Neural cell (in vitro differentiated cells): ENCODE results near the gene FGD4. TPM values are rescaled to one million over a fixed set of nuclear protein-coding genes. Genes with fewer than 3 reads are reported as not detected.

ENCODE experiments used
- H2AFZ ChIP-seq: fragments of 200-600, 300-800 bp; sonication (generic), shearing (Covaris generic); 2 replicates; pipeline ENCODE4 v1.6.0; 2014; ENCODE audit warnings: low read depth, mild to moderate bottlenecking, antibody characterized with exemption, low read length, moderate library complexity
- H3F3A ChIP-seq: fragments of 200-600 bp; shearing (Covaris generic); 2 replicates; pipeline ENCODE4 v1.6.1; 2016; ENCODE audit warnings: mild to moderate bottlenecking, moderate library complexity, mixed read lengths, antibody characterized with exemption, low read length; ENCODE audit not compliant: insufficient read depth, poor library complexity, severe bottlenecking
- H3K27ac ChIP-seq: fragments of 200-600, 300-800 bp; sonication (generic), shearing (Covaris generic); 2 replicates; pipeline ENCODE4 v1.5.1; 2014; ENCODE audit warnings: mild to moderate bottlenecking, low read length, moderate library complexity
- H3K27me3 ChIP-seq: fragments of 300-800, 200-600 bp; sonication (generic), shearing (Covaris generic); 2 replicates; pipeline ENCODE4 v1.6.0; 2014; ENCODE audit warnings: mild to moderate bottlenecking, low read depth, low read length, moderate library complexity; ENCODE audit not compliant: insufficient read depth
- H3K36me3 ChIP-seq: fragments of 300-800, 200-600 bp; sonication (generic), shearing (Covaris generic); 2 replicates; pipeline ENCODE4 v1.5.1; 2014; ENCODE audit warnings: mild to moderate bottlenecking, antibody characterized with exemption, low read length, moderate library complexity; ENCODE audit not compliant: insufficient read depth
- H3K4me2 ChIP-seq: fragments of 300-800, 200-600 bp; sonication (generic), shearing (Covaris generic); 2 replicates; pipeline ENCODE4 v1.6.0; 2014; ENCODE audit warnings: mild to moderate bottlenecking, low read length
- H3K4me3 ChIP-seq: fragments of 300-800, 200-600 bp; sonication (generic), shearing (Covaris generic); 2 replicates; pipeline ENCODE4 v1.5.1; 2014; ENCODE audit warnings: mild to moderate bottlenecking, low read length, moderate library complexity
- H3K79me2 ChIP-seq: fragments of 200-600 bp; shearing (Covaris generic); replicated peaks from 2 replicates; pipeline ENCODE4 v1.6.0; 2014; ENCODE audit warnings: mild to moderate bottlenecking, low read length, moderate library complexity; ENCODE audit not compliant: insufficient read depth
- H3K9ac ChIP-seq: fragments of 300-800, 200-600 bp; sonication (generic), shearing (Covaris generic); 2 replicates; pipeline ENCODE4 v1.6.1; 2016; ENCODE audit warnings: mild to moderate bottlenecking, low read length, mixed read lengths
- H3K9me2 ChIP-seq: fragments of 200-600 bp; shearing (Covaris generic); 2 replicates; pipeline ENCODE4 v1.6.1; 2016; ENCODE audit warnings: mild to moderate bottlenecking, low read length, mixed read lengths; ENCODE audit not compliant: insufficient read depth
- H3K9me3 ChIP-seq: fragments of 200-600, 300-800 bp; sonication (generic), shearing (Covaris generic); 2 replicates; pipeline ENCODE4 v1.6.1; 2016; ENCODE audit warnings: mild to moderate bottlenecking, mixed run types, low read length, moderate library complexity, mixed read lengths
- H4K20me1 ChIP-seq: fragments of 200-600 bp; shearing (Covaris generic); 2 replicates; pipeline ENCODE4 v1.6.1; 2016; ENCODE audit warnings: mild to moderate bottlenecking, mixed run types; ENCODE audit not compliant: insufficient read depth
- CTCF ChIP-seq: fragments of 450-650 bp; IDR thresholded peaks from 2 replicates; pipeline ENCODE4 v1.5.1; 2014; ENCODE audit warnings: antibody characterized with exemption, mild to moderate bottlenecking, moderate library complexity; ENCODE audit not compliant: poor library complexity, severe bottlenecking
- EP300 ChIP-seq: fragments of 450-650 bp; conservative IDR thresholded peaks from 2 replicates; pipeline ENCODE4 v1.6.1; 2014; ENCODE audit warnings: antibody characterized with exemption, mild to moderate bottlenecking, moderate library complexity; ENCODE audit not compliant: poor library complexity, severe bottlenecking
- EZH2 ChIP-seq: fragments of 200-600, 300-800 bp; shearing (Covaris generic), sonication (generic); IDR thresholded peaks from 2 replicates; pipeline ENCODE4 v1.6.1; 2014; ENCODE audit warnings: antibody characterized with exemption, low read length, borderline replicate concordance, mild to moderate bottlenecking; ENCODE audit not compliant: insufficient read depth, poor library complexity, severe bottlenecking
- MXI1 ChIP-seq: fragments of 450-650 bp; conservative IDR thresholded peaks from 2 replicates; pipeline ENCODE4 v1.6.1; 2014; ENCODE audit warnings: antibody characterized with exemption, mild to moderate bottlenecking; ENCODE audit not compliant: poor library complexity, severe bottlenecking
- POLR2AphosphoS5 ChIP-seq: IDR thresholded peaks from 2 replicates; pipeline ENCODE4 v1.6.1; 2012
- RAD21 ChIP-seq: fragments of 450-650 bp; conservative IDR thresholded peaks from 2 replicates; pipeline ENCODE4 v1.6.1; 2014; ENCODE audit warnings: antibody characterized with exemption, mild to moderate bottlenecking, moderate library complexity
- SMC3 ChIP-seq: fragments of 450-650 bp; conservative IDR thresholded peaks from 2 replicates; pipeline ENCODE4 v1.6.1; 2014; ENCODE audit warnings: antibody characterized with exemption, mild to moderate bottlenecking, moderate library complexity; ENCODE audit not compliant: poor library complexity
- TAF1 ChIP-seq: IDR thresholded peaks from 2 replicates; pipeline ENCODE4 v1.6.1; 2012; ENCODE audit warnings: low read depth
- polyA plus RNA-seq: library from polyadenylated mRNA; depleted of rRNA; stranded (reverse); fragments of >200 nt; gene quantifications from 2 replicates; pipeline ENCODE4 v1.2.3, GENCODE V29; 2014
- small RNA-seq, 3 experiments: library from RNA; depleted of rRNA; stranded (forward); fragments of <200 nt; gene quantifications; one replicate each; pipeline ENCODE3, GENCODE V24; 2012
- TF ChIP-seq, protein P1 (sequence below): IDR thresholded peaks from 2 replicates; pipeline ENCODE4 v1.6.1; 2012; ENCODE audit warnings: borderline replicate concordance

FGD4 gene
- polyA plus RNA-seq, 1 donor from 2014 or later, result 24.4 TPM

DNA sequence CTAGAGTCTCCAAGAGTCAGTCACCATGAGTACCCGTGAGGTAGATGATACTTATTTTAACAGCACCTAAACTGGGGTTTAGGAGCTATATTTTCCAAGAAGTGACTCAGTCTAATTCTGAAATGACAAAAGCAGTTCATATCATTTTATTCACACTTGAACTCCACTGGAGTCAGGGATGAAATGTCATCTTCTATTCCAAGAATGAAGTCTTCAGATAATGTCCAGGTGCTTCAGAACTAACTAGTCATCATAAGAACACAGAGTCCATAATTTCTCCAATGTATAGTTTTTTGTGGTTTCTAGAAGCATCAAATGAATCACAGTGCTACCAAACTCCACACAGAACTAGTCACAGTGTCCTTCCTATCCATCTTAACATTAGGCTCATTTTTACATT lies 293.0 kb downstream of the FGD4 start:
- Histone ChIP-seq H3K9me3 (no peaks in the 10 kb centered on the region), H3K4me3 (no peak overlapping the region), H2AFZ (no peak overlapping the region), H3K27ac (no peak overlapping the region), H3K4me2 (no peak overlapping the region), H3K27me3 (no peaks in the 10 kb centered on the region), H4K20me1 (no peaks in the 10 kb centered on the region), H3K79me2 (peaks cover 80% of the 10 kb centered on the region), H3F3A (no peaks in the 10 kb centered on the region), H3K9me2 (no peaks in the 10 kb centered on the region), H3K36me3 (no peaks in the 10 kb centered on the region), H3K9ac (no peak overlapping the region)
- TF ChIP-seq, protein P1, sequence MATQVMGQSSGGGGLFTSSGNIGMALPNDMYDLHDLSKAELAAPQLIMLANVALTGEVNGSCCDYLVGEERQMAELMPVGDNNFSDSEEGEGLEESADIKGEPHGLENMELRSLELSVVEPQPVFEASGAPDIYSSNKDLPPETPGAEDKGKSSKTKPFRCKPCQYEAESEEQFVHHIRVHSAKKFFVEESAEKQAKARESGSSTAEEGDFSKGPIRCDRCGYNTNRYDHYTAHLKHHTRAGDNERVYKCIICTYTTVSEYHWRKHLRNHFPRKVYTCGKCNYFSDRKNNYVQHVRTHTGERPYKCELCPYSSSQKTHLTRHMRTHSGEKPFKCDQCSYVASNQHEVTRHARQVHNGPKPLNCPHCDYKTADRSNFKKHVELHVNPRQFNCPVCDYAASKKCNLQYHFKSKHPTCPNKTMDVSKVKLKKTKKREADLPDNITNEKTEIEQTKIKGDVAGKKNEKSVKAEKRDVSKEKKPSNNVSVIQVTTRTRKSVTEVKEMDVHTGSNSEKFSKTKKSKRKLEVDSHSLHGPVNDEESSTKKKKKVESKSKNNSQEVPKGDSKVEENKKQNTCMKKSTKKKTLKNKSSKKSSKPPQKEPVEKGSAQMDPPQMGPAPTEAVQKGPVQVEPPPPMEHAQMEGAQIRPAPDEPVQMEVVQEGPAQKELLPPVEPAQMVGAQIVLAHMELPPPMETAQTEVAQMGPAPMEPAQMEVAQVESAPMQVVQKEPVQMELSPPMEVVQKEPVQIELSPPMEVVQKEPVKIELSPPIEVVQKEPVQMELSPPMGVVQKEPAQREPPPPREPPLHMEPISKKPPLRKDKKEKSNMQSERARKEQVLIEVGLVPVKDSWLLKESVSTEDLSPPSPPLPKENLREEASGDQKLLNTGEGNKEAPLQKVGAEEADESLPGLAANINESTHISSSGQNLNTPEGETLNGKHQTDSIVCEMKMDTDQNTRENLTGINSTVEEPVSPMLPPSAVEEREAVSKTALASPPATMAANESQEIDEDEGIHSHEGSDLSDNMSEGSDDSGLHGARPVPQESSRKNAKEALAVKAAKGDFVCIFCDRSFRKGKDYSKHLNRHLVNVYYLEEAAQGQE, result no peak
- TF ChIP-seq POLR2AphosphoS5 (no peak), MXI1 (no peak), EZH2 (no peak), CTCF (no peak), SMC3 (no peak), RAD21 (no peak), EP300 (no peak), TAF1 (no peak)

DNA sequence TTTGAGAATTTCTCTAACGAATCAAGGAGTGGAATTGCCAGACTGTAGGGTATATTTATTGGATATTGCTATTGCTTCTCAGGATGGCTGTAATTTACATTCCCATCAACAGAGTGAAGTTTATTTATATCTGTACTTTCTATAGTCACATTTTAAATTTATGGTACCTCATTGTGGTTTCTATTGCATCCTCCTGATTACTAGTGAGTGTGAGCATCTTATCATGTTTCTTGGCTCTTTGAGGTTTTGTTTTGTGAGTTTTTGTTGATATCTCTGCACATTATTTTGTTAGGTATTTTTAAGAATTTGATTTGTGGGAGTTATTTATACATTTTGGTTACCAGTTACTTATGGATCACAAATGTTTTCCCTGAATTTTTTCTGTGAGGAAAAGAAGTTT lies 293.7 kb downstream of the FGD4 start:
- H3K9me3 ChIP-seq, result no peaks in the 10 kb centered on the region
- no peaks in the 10 kb centered on the region for H3K36me3 ChIP-seq
- no peaks in the 10 kb centered on the region for H4K20me1 ChIP-seq
- H3K4me3 ChIP-seq, result no peak overlapping the region
- H3K9me2 ChIP-seq, result no peaks in the 10 kb centered on the region
- no peaks in the 10 kb centered on the region for H3F3A ChIP-seq
- no peaks in the 10 kb centered on the region for H3K27me3 ChIP-seq
- no peak overlapping the region for H3K9ac ChIP-seq
- H3K27ac ChIP-seq, result no peak overlapping the region
- H2AFZ ChIP-seq, result no peak overlapping the region
- no peak overlapping the region for H3K4me2 ChIP-seq
- TF ChIP-seq TAF1 (no peak), RAD21 (no peak)
- peaks cover 79% of the 10 kb centered on the region for H3K79me2 ChIP-seq

Small RNA genes lying within 50 kb of the gene (small RNA-seq; reads per million reads assigned to genes)
- gene RF00019 (0 to 1.2 (median 0) reads per million in 3 experiments), gene RNU6-494P (0 reads per million in 3 experiments)
